Type B pancreatic cell (in vitro differentiated cells): ENCODE measurements around the gene MEGF9. TPM values are rescaled to one million over a fixed set of nuclear protein-coding genes. Genes with fewer than 3 reads are reported as not detected.

ENCODE experiments used
- DNase-seq: peaks from one replicate; pipeline ENCODE4 v3.0.0; 2021; ENCODE audit warnings: mixed read lengths; ENCODE audit not compliant: unreplicated experiment; ENCODE audit errors: extremely low spot score
- H3K27ac Mint-ChIP-seq: 2 replicates; pipeline ENCODE4 v1.8.0; 2021; ENCODE audit warnings: mild to moderate bottlenecking, mixed read lengths
- H3K27me3 Mint-ChIP-seq: 2 replicates; pipeline ENCODE4 v1.8.0; 2021; ENCODE audit warnings: mixed read lengths
- H3K36me3 Mint-ChIP-seq: 2 replicates; pipeline ENCODE4 v1.8.0; 2021; ENCODE audit warnings: mixed read lengths
- H3K4me1 Mint-ChIP-seq: one replicate; pipeline ENCODE4 v1.8.0; 2021; ENCODE audit warnings: mixed read lengths; ENCODE audit not compliant: unreplicated experiment
- H3K4me3 Mint-ChIP-seq: 2 replicates; pipeline ENCODE4 v1.8.0; 2021; ENCODE audit warnings: mild to moderate bottlenecking, mixed read lengths
- H3K9me3 Mint-ChIP-seq: 2 replicates; pipeline ENCODE4 v1.8.0; 2021; ENCODE audit warnings: mixed read lengths
- CTCF ChIP-seq: fragments of 200-600 bp; sonication (generic); conservative IDR thresholded peaks from 2 replicates; pipeline ENCODE4 v1.5.0; 2021; ENCODE audit warnings: antibody characterized with exemption, mild to moderate bottlenecking
- long read RNA-seq: library from polyadenylated mRNA; unstranded; transcript quantifications from one replicate; pipeline ENCODE4 v2.0.0, GENCODE V29; 2020
- total RNA-seq: library from RNA; stranded (reverse); gene quantifications from 2 replicates; pipeline ENCODE4 v1.2.1, GENCODE V29; 2021; ENCODE audit warnings: low replicate concordance

Gene MEGF9
- 14.7 and 17.4 TPM in 2 replicates for total RNA-seq
- long read RNA-seq, partial matches to known transcripts = 0 of 6 reads
- long read RNA-seq, other reads (novel, unspliced or antisense) = 6 of 6 reads

GRCh38 chr9:120714088-120714845 is at the start of gene MEGF9:
MEGF9 (minus strand) TSS chr9:120714470; CDS start chr9:120714358, 112 bp downstream.
- Mint-ChIP-seq H3K27me3 (no peaks in the 10 kb centered on the region), H3K9me3 (no peaks in the 10 kb centered on the region)

GRCh38 chr9:120761006-120761405 is 46.7 kb upstream of the MEGF9 start:
- Mint-ChIP-seq H3K4me3 (no peak overlapping the region), H3K36me3 (peaks cover 2% of the 10 kb centered on the region), H3K27me3 (no peaks in the 10 kb centered on the region), H3K27ac (no peak overlapping the region), H3K4me1 (no peaks in the 10 kb centered on the region), H3K9me3 (no peaks in the 10 kb centered on the region)
- TF ChIP-seq CTCF = no peak
- DNase-seq = no peak

More at GRCh38 chr9:120714088-120714845, at the start of gene MEGF9:
- Mint-ChIP-seq H3K36me3 (peaks cover under 1% of the 10 kb centered on the region), H3K27ac (peak within 1 kb of the TSS; percentile 70), H3K4me3 (peak within 1 kb of the TSS; percentile 84), H3K4me1 (peaks cover 35% of the 10 kb centered on the region)
- no peak for TF ChIP-seq CTCF
- peak; percentile 96 for DNase-seq

GRCh38 chr9:120759755-120760400 is 45.6 kb upstream of the MEGF9 start:
- Mint-ChIP-seq H3K27ac (no peak overlapping the region), H3K9me3 (no peaks in the 10 kb centered on the region), H3K36me3 (no peaks in the 10 kb centered on the region), H3K4me1 (no peaks in the 10 kb centered on the region), H3K4me3 (no peak overlapping the region), H3K27me3 (no peaks in the 10 kb centered on the region)
- TF ChIP-seq CTCF = no peak
- DNase-seq = no peak

GRCh38 chr9:120758544-120758943 is 44.3 kb upstream of the MEGF9 start:
- no peaks in the 10 kb centered on the region for H3K36me3 Mint-ChIP-seq
- no peaks in the 10 kb centered on the region for H3K4me1 Mint-ChIP-seq
- no peak for TF ChIP-seq CTCF
- no peak overlapping the region for H3K27ac Mint-ChIP-seq
- H3K27me3 Mint-ChIP-seq = no peaks in the 10 kb centered on the region
- no peak for DNase-seq
- no peaks in the 10 kb centered on the region for H3K9me3 Mint-ChIP-seq
- H3K4me3 Mint-ChIP-seq = no peak overlapping the region

GRCh38 chr9:120757026-120757913 is 43.0 kb upstream of the MEGF9 start:
- no peak overlapping the region for H3K4me3 Mint-ChIP-seq
- no peaks in the 10 kb centered on the region for H3K4me1 Mint-ChIP-seq
- no peaks in the 10 kb centered on the region for H3K27me3 Mint-ChIP-seq
- H3K36me3 Mint-ChIP-seq = no peaks in the 10 kb centered on the region
- H3K27ac Mint-ChIP-seq = no peak overlapping the region
- TF ChIP-seq CTCF = no peak
- DNase-seq = no peak
- H3K9me3 Mint-ChIP-seq = no peaks in the 10 kb centered on the region
